ENCODE data around the gene TCEA2. TPM values are rescaled to one million over a fixed set of nuclear protein-coding genes. Genes with fewer than 3 reads are reported as not detected.

TCEA2 gene
- total RNA-seq, 1 donor from 2014 or later: 23.2 TPM

- Mint-ChIP-seq H3K4me3 (peak overlapping the region; percentile 60), H3K9me3 (peaks cover 2% of the 10 kb centered on the region), H3K36me3 (no peaks in the 10 kb centered on the region), H3K4me1 (peaks cover 21% of the 10 kb centered on the region), H3K27ac (peak overlapping the region; percentile 74), H3K27me3 (ENCODE audit: insufficient read depth, low read depth) (peaks cover 26% of the 10 kb centered on the region)
- Histone ChIP-seq H3F3A (ENCODE audit: low read depth) (peaks cover 5% of the 10 kb centered on the region), H3K9ac (no peak overlapping the region), H4K20me1 (ENCODE audit: low read depth) (no peaks in the 10 kb centered on the region), H3K4me2 (no peak overlapping the region), H2AFZ (replicated peaks) (no peak overlapping the region), H3K27ac (no peak overlapping the region), H3K9me3 (ENCODE audit: low read depth) (no peaks in the 10 kb centered on the region), H3K36me3 (no peaks in the 10 kb centered on the region), H3K79me2 (ENCODE audit: low read depth) (no peaks in the 10 kb centered on the region), H3K4me1 (peaks cover 4% of the 10 kb centered on the region), H3K27me3 (peaks cover 29% of the 10 kb centered on the region), H3K4me3 (no peak overlapping the region)
- TF ChIP-seq EZH2 (IDR thresholded peaks at IDR 0.05): no peak
- no peak for TF ChIP-seq EZH2phosphoT487 (IDR thresholded peaks at IDR 0.05)
- TF ChIP-seq CTCF (IDR thresholded peaks at IDR 0.05): no peak
- DNase-seq (ENCODE audit: low spot score): no peak
Observed at GRCh38 chr20:64055396-64055892, 7.6 kb upstream of the TCEA2 start.

- H3F3A ChIP-seq (ENCODE audit: low read depth): peaks cover 5% of the 10 kb centered on the region
- DNase-seq (ENCODE audit: low spot score): peak; percentile 26
- peaks cover 24% of the 10 kb centered on the region for H3K27me3 Mint-ChIP-seq (ENCODE audit: insufficient read depth, low read depth)
- no peak overlapping the region for H3K4me3 ChIP-seq
- H2AFZ ChIP-seq (replicated peaks): no peak overlapping the region
- peaks cover 22% of the 10 kb centered on the region for H3K27me3 ChIP-seq
- peaks cover 21% of the 10 kb centered on the region for H3K4me1 Mint-ChIP-seq
- no peaks in the 10 kb centered on the region for H3K9me3 ChIP-seq (ENCODE audit: low read depth)
- peaks cover 4% of the 10 kb centered on the region for H3K4me1 ChIP-seq
- H3K36me3 ChIP-seq: no peaks in the 10 kb centered on the region
- no peak overlapping the region for H3K27ac ChIP-seq
- no peaks in the 10 kb centered on the region for H4K20me1 ChIP-seq (ENCODE audit: low read depth)
- no peak overlapping the region for H3K4me3 Mint-ChIP-seq
- H3K79me2 ChIP-seq (ENCODE audit: low read depth): no peaks in the 10 kb centered on the region
- H3K36me3 Mint-ChIP-seq: no peaks in the 10 kb centered on the region
- no peak overlapping the region for H3K27ac Mint-ChIP-seq
- no peak overlapping the region for H3K9ac ChIP-seq
- H3K4me2 ChIP-seq: no peak overlapping the region
- TF ChIP-seq EZH2phosphoT487 (IDR thresholded peaks at IDR 0.05) (no peak), CTCF (IDR thresholded peaks at IDR 0.05) (no peak), EZH2 (IDR thresholded peaks at IDR 0.05) (no peak)
- H3K9me3 Mint-ChIP-seq: peaks cover 2% of the 10 kb centered on the region
Observed at GRCh38 chr20:64055893-64056638, 6.9 kb upstream of the TCEA2 start.

- H2AFZ ChIP-seq (replicated peaks): no peak overlapping the region
- H3K27ac ChIP-seq: no peak overlapping the region
- Mint-ChIP-seq H3K36me3 (no peaks in the 10 kb centered on the region), H3K9me3 (peaks cover 2% of the 10 kb centered on the region), H3K4me3 (no peak overlapping the region), H3K27ac (no peak overlapping the region), H3K4me1 (peaks cover 21% of the 10 kb centered on the region), H3K27me3 (ENCODE audit: insufficient read depth, low read depth) (peaks cover 21% of the 10 kb centered on the region)
- H4K20me1 ChIP-seq (ENCODE audit: low read depth): no peaks in the 10 kb centered on the region
- H3K36me3 ChIP-seq: no peaks in the 10 kb centered on the region
- no peak overlapping the region for H3K4me2 ChIP-seq
- peaks cover 5% of the 10 kb centered on the region for H3F3A ChIP-seq (ENCODE audit: low read depth)
- H3K79me2 ChIP-seq (ENCODE audit: low read depth): no peaks in the 10 kb centered on the region
- H3K4me1 ChIP-seq: peaks cover 4% of the 10 kb centered on the region
- TF ChIP-seq EZH2 (IDR thresholded peaks at IDR 0.05) (no peak), CTCF (IDR thresholded peaks at IDR 0.05) (no peak), EZH2phosphoT487 (IDR thresholded peaks at IDR 0.05) (no peak)
- DNase-seq (ENCODE audit: low spot score): no peak
- H3K4me3 ChIP-seq: no peak overlapping the region
- no peaks in the 10 kb centered on the region for H3K9me3 ChIP-seq (ENCODE audit: low read depth)
- peaks cover 18% of the 10 kb centered on the region for H3K27me3 ChIP-seq
- no peak overlapping the region for H3K9ac ChIP-seq
Observed at GRCh38 chr20:64056639-64056888, 6.4 kb upstream of the TCEA2 start.

Data from neural progenitor cell (in vitro differentiated cells).